Measurements from ENCODE around the gene PLXNA1. TPM values are rescaled to one million over a fixed set of nuclear protein-coding genes. Genes with fewer than 3 reads are reported as not detected.

PLXNA1 gene
- total and polyA plus RNA-seq, 10 of the 15 experiments (the other 5 are each of a cell fraction or from before 2014, with no cell fraction given) = 0.03 to 16.4 (median 2.5) TPM

DNA sequence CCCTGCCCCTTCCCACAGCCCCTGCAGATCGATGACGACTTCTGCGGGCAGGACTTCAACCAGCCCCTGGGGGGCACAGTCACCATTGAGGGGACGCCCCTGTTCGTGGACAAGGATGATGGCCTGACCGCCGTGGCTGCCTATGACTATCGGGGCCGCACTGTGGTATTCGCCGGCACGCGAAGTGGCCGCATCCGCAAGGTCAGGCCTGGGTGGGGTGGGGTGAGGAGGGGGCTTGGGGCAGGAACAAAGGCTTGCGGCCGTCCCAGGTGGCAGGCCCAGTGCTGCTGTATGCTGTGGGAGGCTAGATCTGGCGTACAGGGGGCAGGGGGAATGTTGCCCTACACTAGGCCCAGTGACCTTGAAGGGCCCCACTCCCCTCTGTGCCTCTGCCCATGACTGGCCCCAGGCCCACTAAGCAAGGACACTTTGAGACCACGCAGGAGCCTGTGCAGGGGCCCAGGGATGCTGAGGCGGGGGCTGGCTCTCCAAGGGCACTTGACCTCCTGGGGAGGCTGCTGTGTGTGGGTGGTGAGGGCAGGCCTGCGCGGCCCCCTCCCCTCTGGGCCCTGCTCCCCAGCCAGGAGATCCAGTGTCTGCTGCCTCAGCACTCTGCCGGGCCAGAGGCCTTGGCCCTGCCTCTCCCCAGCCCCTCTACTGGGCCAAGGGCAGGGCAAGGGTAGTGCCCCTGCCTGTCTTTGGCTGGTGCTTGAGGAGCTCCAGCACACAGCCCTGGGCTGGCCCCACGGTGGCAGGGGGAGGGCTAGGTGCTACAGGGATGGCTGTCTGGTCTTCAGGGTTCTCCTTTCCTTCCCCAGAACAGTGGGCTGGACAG lies 8.7 kb downstream of the PLXNA1 start:
- in situ Hi-C loops (cut with MboI) = no loop called here
- ATAC-seq (no peak; the same call in 1 of the 3 replicates), DNase-seq (ENCODE audit: low read depth, low spot score) (no peak), FAIRE-seq (no peak)
- 80% methylated on average over 23 of the region's 24 CpGs for WGBS (ENCODE audit: insufficient coverage, insufficient replicate concordance, low lambda C conversion rate, missing lambda C conversion rate)
- Histone ChIP-seq H3K4me3 (no peak overlapping the region), H3K9me3 (replicated peaks; ENCODE audit: control insufficient read depth, insufficient read depth, low read length) (no peaks in the 10 kb centered on the region), H3K79me2 (ENCODE audit: control insufficient read depth, insufficient read depth, low read length) (no peaks in the 10 kb centered on the region), H3K27me3 (replicated peaks in 1 of 2; ENCODE audit: control insufficient read depth in 2 of 2, insufficient read depth in 2 of 2, low read length in 1 of 2) (no peaks in the 10 kb centered on the region), H3K36me3 (ENCODE audit: control insufficient read depth in 2 of 2, insufficient read depth in 2 of 2, low read length in 1 of 2) (peaks cover 0 to 16% of the 10 kb centered on the region in 2 experiments; a peak in 2 of 4 replicates), H2AFZ (ENCODE audit: control insufficient read depth, low read depth, low read length) (no peak overlapping the region), H3K27ac (ENCODE audit: control insufficient read depth, insufficient read depth) (no peak overlapping the region), H4K20me1 (ENCODE audit: control insufficient read depth, insufficient read depth) (peaks cover 3% of the 10 kb centered on the region; the same call in 1 of the 2 replicates), H3K9ac (ENCODE audit: control insufficient read depth, insufficient read depth, low read length) (no peak overlapping the region), H3K4me1 (ENCODE audit: control insufficient read depth, insufficient read depth, low read length) (no peaks in the 10 kb centered on the region), H3K4me2 (ENCODE audit: control insufficient read depth, insufficient read depth) (no peak overlapping the region)
- intact Hi-C loops (cut with micrococcal nuclease; ENCODE audit: unreplicated experiment) = no loop called here
- no TSS peak for BruUV-seq (replicated peaks)
- ChIA-PET CTCF (no interaction called here), RAD21 (ENCODE audit: unreplicated experiment) (no interaction called here), POLR2A (no interaction called here), SMC1A (ENCODE audit: uncharacterized antibody, unreplicated experiment) (no interaction called here)
- TF ChIP-seq, protein P1, sequence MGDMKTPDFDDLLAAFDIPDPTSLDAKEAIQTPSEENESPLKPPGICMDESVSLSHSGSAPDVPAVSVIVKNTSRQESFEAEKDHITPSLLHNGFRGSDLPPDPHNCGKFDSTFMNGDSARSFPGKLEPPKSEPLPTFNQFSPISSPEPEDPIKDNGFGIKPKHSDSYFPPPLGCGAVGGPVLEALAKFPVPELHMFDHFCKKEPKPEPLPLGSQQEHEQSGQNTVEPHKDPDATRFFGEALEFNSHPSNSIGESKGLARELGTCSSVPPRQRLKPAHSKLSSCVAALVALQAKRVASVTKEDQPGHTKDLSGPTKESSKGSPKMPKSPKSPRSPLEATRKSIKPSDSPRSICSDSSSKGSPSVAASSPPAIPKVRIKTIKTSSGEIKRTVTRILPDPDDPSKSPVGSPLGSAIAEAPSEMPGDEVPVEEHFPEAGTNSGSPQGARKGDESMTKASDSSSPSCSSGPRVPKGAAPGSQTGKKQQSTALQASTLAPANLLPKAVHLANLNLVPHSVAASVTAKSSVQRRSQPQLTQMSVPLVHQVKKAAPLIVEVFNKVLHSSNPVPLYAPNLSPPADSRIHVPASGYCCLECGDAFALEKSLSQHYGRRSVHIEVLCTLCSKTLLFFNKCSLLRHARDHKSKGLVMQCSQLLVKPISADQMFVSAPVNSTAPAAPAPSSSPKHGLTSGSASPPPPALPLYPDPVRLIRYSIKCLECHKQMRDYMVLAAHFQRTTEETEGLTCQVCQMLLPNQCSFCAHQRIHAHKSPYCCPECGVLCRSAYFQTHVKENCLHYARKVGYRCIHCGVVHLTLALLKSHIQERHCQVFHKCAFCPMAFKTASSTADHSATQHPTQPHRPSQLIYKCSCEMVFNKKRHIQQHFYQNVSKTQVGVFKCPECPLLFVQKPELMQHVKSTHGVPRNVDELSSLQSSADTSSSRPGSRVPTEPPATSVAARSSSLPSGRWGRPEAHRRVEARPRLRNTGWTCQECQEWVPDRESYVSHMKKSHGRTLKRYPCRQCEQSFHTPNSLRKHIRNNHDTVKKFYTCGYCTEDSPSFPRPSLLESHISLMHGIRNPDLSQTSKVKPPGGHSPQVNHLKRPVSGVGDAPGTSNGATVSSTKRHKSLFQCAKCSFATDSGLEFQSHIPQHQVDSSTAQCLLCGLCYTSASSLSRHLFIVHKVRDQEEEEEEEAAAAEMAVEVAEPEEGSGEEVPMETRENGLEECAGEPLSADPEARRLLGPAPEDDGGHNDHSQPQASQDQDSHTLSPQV (IDR thresholded peaks at IDR 0.05) = no peak
- no peak for TF ChIP-seq IKZF1 (conservative IDR thresholded peaks at IDR 0.05)
